T-helper 17 cell (primary cell): ENCODE data around the gene EDN1. TPM values are rescaled to one million over a fixed set of nuclear protein-coding genes. Genes with fewer than 3 reads are reported as not detected.
"Not testable (repeated sequence)": the region's sequence is repeated elsewhere in the genome, so short reads cannot be mapped to it uniquely, and the experiment has no call there.

ENCODE experiments used
- ATAC-seq: fragments of 150-1000 bp; cut with Tn5 transposase; 2 replicates; pipeline ENCODE4 v1.10.0; 2021; ENCODE audit warnings: mild to moderate bottlenecking, moderate library complexity
- DNase-seq, 3 donors: peaks; one replicate each; pipeline versions ENCODE4 v3.0.0 to v3.0.0-alpha.2; 2020 to 2021
- H3K9me3 ChIP-seq: one replicate; pipeline ENCODE4 v1.7.0; 2013; ENCODE audit warnings: low read length, mild to moderate bottlenecking; ENCODE audit not compliant: control insufficient read depth, poor library complexity, severe bottlenecking
- H3K27ac Mint-ChIP-seq: one replicate; pipeline ENCODE4 v1.8.0; 2022; ENCODE audit warnings: mild to moderate bottlenecking, moderate library complexity, mixed read lengths
- H3K27me3 Mint-ChIP-seq: one replicate; pipeline ENCODE4 v1.8.0; 2022; ENCODE audit warnings: mixed read lengths
- H3K36me3 Mint-ChIP-seq: one replicate; pipeline ENCODE4 v1.8.0; 2022; ENCODE audit warnings: low read depth, mixed read lengths
- H3K4me1 Mint-ChIP-seq: one replicate; pipeline ENCODE4 v1.8.0; 2022; ENCODE audit warnings: mild to moderate bottlenecking, mixed read lengths
- H3K4me3 Mint-ChIP-seq: one replicate; pipeline ENCODE4 v1.8.0; 2022; ENCODE audit warnings: mild to moderate bottlenecking, moderate library complexity, mixed read lengths
- total RNA-seq, 4 donors: library from RNA in 2 of 4; stranded (reverse) in 2 of 4; gene quantifications; one replicate each; pipeline ENCODE4 v1.2.3 and lab custom pipeline; 2022 to 2026

Gene EDN1
- total RNA-seq, 2 donors from 2014 or later, result 0.57 to 1.2 TPM

GRCh38 chr6:12312736-12313135 lies 22.6 kb downstream of the EDN1 start:
- Mint-ChIP-seq H3K27ac (no peak overlapping the region), H3K4me1 (no peaks in the 10 kb centered on the region), H3K27me3 (peaks cover 22% of the 10 kb centered on the region), H3K4me3 (no peak overlapping the region), H3K36me3 (no peaks in the 10 kb centered on the region)
- no peaks in the 10 kb centered on the region for H3K9me3 ChIP-seq
- ATAC-seq, result no peak
- no peak for DNase-seq

DNA sequence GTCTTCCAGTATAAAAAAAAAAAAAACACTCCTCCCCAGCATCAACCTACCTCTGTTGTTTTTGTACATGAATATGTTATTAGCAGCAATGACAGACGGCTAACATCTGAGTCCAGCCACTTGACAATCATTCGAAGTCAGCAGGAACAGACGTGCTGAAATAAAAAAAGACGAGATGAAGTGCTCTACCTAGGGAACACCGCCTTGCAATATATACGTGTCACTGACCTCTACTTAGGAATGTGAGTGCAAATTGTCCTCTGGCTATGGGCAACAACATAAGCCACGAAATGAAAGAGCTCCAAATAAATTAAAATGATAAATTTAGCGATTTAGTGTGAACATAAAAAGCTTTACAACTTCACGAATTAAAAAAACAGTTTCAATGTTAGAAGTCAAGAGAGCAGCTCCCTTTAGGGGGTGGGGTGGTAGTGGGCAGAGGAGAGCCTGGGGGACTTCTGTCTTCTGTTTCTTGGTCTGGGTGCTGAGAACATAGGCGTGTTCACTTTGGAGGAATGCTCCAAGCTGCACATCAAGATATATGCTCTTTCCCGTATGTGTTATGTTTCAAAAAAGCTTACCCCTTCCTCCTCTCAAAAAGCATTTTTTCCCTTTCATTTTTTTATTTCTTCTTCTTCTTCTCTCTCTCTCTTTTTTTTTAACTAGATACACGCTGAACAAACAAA lies 23.3 kb downstream of the EDN1 start:
- no peak overlapping the region for H3K27ac Mint-ChIP-seq
- H3K36me3 Mint-ChIP-seq, result no peaks in the 10 kb centered on the region
- peaks cover 22% of the 10 kb centered on the region for H3K27me3 Mint-ChIP-seq

GRCh38 chr6:12313992-12314589 lies 23.9 kb downstream of the EDN1 start:
- no peaks in the 10 kb centered on the region for H3K4me1 Mint-ChIP-seq
- DNase-seq, result no peak
- no peak overlapping the region for H3K4me3 Mint-ChIP-seq
- H3K36me3 Mint-ChIP-seq, result peaks cover 2% of the 10 kb centered on the region
- no peak for ATAC-seq
- H3K9me3 ChIP-seq, result no peaks in the 10 kb centered on the region
- H3K27me3 Mint-ChIP-seq, result peaks cover 23% of the 10 kb centered on the region
- H3K27ac Mint-ChIP-seq, result no peak overlapping the region

More for the DNA sequence above, 23.3 kb downstream of the EDN1 start:
- Mint-ChIP-seq H3K4me1 (no peaks in the 10 kb centered on the region), H3K4me3 (no peak overlapping the region)
- ATAC-seq (no peak), DNase-seq (no peak)
- H3K9me3 ChIP-seq, result no peaks in the 10 kb centered on the region

GRCh38 chr6:12314751-12315150 lies 24.6 kb downstream of the EDN1 start:
- H3K27me3 Mint-ChIP-seq, result peaks cover 30% of the 10 kb centered on the region
- no peaks in the 10 kb centered on the region for H3K9me3 ChIP-seq
- DNase-seq (no peak), ATAC-seq (no peak)
- H3K27ac Mint-ChIP-seq, result no peak overlapping the region
- peaks cover 2% of the 10 kb centered on the region for H3K36me3 Mint-ChIP-seq
- H3K4me3 Mint-ChIP-seq, result no peak overlapping the region
- H3K4me1 Mint-ChIP-seq, result no peaks in the 10 kb centered on the region

DNA sequence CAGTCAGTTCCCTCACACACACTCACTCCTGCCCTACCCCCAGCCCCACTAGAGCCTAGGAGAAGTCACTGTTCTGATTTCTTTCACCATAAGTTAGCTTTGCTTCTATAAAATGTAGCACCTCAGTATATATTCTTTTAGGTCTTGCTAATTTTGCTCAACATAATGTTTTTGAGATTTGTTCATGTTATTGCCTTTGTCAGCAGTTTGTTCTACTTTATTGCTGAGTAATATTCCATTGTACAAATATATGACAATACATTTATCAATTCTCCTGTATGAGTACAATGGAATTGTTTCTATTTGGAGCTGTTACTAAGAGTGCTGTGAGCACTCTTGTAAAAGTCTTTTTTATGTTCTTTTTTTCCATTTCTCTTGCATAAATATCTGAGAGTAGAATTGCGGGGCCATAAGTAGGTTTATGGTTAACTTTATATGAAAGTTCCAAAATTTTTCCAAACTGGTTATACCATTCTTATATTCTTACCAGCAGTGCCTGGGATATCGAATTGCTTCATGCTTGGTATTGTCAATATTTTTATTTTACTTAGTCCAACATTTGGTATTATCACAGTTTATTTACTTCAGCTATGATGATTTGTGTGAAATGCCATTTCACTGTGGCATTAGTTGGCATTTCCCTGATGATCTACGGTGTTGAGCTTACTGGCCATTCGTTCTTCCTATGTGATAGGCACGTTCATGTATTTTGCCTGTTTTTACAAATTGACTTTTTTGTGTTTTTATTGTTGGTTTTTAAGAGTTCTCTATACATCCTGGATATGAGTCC lies 25.3 kb downstream of the EDN1 start:
- H3K4me1 Mint-ChIP-seq, result no peaks in the 10 kb centered on the region
- H3K27me3 Mint-ChIP-seq, result peaks cover 31% of the 10 kb centered on the region
- DNase-seq, result no peak
- no peak for ATAC-seq
- H3K27ac Mint-ChIP-seq, result no peak overlapping the region
- no peak overlapping the region for H3K4me3 Mint-ChIP-seq
- H3K9me3 ChIP-seq, result no peaks in the 10 kb centered on the region
- peaks cover 2% of the 10 kb centered on the region for H3K36me3 Mint-ChIP-seq

DNA sequence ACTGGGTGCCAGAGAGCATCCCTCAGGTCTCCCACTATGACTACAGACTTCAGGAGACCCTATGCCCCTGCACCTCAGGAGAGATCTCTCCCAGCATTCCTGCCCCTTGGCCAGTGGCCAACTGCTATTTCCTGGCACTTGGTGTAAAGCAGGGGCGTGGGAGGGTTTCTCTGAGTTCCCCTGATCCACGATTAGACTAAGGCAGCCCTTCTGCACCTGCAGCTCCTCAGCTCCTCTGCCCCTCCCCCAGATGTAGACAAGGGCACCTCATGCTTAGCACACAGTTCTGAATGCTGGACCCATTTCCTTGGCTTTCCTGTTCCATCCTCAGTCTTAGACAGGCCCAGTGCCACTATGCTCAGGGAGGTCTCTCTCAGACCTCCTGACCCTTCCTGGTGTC lies 28.6 kb downstream of the EDN1 start:
- DNase-seq (no peak), ATAC-seq (no peak)
- Mint-ChIP-seq H3K27me3 (peaks cover 31% of the 10 kb centered on the region), H3K4me3 (no peak overlapping the region), H3K27ac (no peak overlapping the region), H3K4me1 (no peaks in the 10 kb centered on the region), H3K36me3 (peaks cover 2% of the 10 kb centered on the region)
- H3K9me3 ChIP-seq, result no peaks in the 10 kb centered on the region

DNA sequence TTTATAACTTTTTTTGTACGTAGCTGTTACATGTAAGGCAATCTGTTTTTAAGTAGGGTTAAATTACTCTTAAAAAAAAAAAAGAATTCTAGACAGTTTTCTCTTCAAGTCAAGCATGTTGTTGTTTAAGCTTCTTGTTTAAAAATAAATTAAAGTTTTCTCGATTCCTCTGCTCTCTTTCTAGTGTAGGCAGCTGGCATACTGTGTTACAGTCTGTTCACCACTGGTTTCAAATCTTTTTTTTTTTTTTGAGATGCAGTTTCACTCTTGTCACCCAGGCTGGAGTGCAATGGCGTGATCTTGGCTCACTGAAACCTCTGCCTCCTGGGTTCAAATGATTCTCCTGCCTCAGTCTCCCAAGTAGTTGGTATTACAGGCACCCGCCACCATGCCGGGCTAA lies 29.9 kb downstream of the EDN1 start:
- H3K36me3 Mint-ChIP-seq, H3K27ac Mint-ChIP-seq, H3K4me1 Mint-ChIP-seq, H3K4me3 Mint-ChIP-seq, H3K9me3 ChIP-seq, DNase-seq, ATAC-seq: not testable (repeated sequence)
- H3K27me3 Mint-ChIP-seq, result peaks cover 25% of the 10 kb centered on the region

DNA sequence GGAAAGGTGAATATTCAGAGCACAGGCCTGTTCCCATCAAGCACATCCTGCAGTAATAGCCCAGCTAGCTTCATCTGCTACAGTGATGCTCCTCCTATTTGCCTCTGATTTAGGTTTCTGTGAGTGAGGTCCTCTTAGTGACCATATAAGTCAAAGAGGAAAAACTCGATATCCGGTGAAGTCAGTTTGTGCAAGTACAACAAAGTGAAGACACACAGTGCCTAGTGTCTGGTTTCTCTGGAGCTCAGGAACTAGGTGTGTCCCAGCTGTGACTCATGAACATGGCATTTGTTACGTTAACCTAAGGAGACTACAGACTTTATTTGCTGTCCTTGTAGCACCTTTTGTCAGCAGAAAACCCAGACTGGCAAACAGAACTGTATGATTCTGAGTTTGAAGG lies 33.9 kb downstream of the EDN1 start:
- no peak overlapping the region for H3K27ac Mint-ChIP-seq
- H3K4me1 Mint-ChIP-seq, result peaks cover 3% of the 10 kb centered on the region
- no peak overlapping the region for H3K4me3 Mint-ChIP-seq
- no peaks in the 10 kb centered on the region for H3K36me3 Mint-ChIP-seq
- ATAC-seq, result no peak
- no peaks in the 10 kb centered on the region for H3K9me3 ChIP-seq
- peaks cover 55% of the 10 kb centered on the region for H3K27me3 Mint-ChIP-seq
- no peak for DNase-seq

- Mint-ChIP-seq H3K4me3 (no peak overlapping the region), H3K36me3 (no peaks in the 10 kb centered on the region)
- no peak for ATAC-seq
Observed at GRCh38 chr6:12324748-12325147, 34.6 kb downstream of the EDN1 start.

DNA sequence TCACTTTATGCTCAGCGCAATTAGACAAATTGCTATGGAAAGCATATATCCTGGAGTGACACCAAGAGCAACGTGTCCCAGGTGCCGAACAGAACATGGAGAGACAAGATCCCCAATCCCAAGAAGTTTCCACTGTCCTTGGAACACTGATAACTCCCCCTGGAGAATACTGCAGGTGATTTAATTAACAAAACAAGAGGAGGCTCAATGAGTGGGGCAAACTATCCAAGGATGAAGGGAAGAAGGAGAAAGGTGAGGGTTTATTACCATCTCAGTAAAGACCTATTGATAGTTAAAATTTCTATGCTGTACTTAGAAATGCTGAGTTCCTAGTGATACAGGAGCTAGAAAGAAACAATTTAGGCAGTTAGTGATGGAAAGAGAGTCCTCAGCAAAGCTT lies 35.7 kb downstream of the EDN1 start:
- ATAC-seq (no peak), DNase-seq (no peak)
- no peaks in the 10 kb centered on the region for H3K9me3 ChIP-seq
- no peak overlapping the region for H3K4me3 Mint-ChIP-seq
- peaks cover 3% of the 10 kb centered on the region for H3K4me1 Mint-ChIP-seq
- no peaks in the 10 kb centered on the region for H3K36me3 Mint-ChIP-seq
- H3K27me3 Mint-ChIP-seq, result peaks cover 47% of the 10 kb centered on the region
- H3K27ac Mint-ChIP-seq, result no peak overlapping the region

More at GRCh38 chr6:12324748-12325147, 34.6 kb downstream of the EDN1 start:
- no peak for DNase-seq
- H3K9me3 ChIP-seq, result no peaks in the 10 kb centered on the region
- Mint-ChIP-seq H3K4me1 (peaks cover 3% of the 10 kb centered on the region), H3K27ac (no peak overlapping the region), H3K27me3 (peaks cover 49% of the 10 kb centered on the region)

GRCh38 chr6:12327391-12327790 lies 37.2 kb downstream of the EDN1 start:
- DNase-seq (no peak), ATAC-seq (no peak)
- H3K9me3 ChIP-seq, result no peaks in the 10 kb centered on the region
- Mint-ChIP-seq H3K36me3 (no peaks in the 10 kb centered on the region), H3K4me3 (no peak overlapping the region), H3K27me3 (peaks cover 36% of the 10 kb centered on the region), H3K27ac (no peak overlapping the region), H3K4me1 (peaks cover 3% of the 10 kb centered on the region)

- Mint-ChIP-seq H3K27me3 (peaks cover 36% of the 10 kb centered on the region), H3K4me3 (no peak overlapping the region), H3K4me1 (peaks cover 3% of the 10 kb centered on the region), H3K36me3 (no peaks in the 10 kb centered on the region), H3K27ac (no peak overlapping the region)
- H3K9me3 ChIP-seq, result no peaks in the 10 kb centered on the region
- ATAC-seq, result no peak
- no peak for DNase-seq
Observed at GRCh38 chr6:12327988-12328387, 37.8 kb downstream of the EDN1 start.

- no peak for DNase-seq
- H3K9me3 ChIP-seq, result no peaks in the 10 kb centered on the region
- ATAC-seq, result no peak
- H3K36me3 Mint-ChIP-seq, result no peaks in the 10 kb centered on the region
- no peak overlapping the region for H3K27ac Mint-ChIP-seq
- H3K27me3 Mint-ChIP-seq, result peaks cover 36% of the 10 kb centered on the region
- H3K4me3 Mint-ChIP-seq, result no peak overlapping the region
- peaks cover 3% of the 10 kb centered on the region for H3K4me1 Mint-ChIP-seq
Observed at GRCh38 chr6:12328701-12329100, 38.5 kb downstream of the EDN1 start.
